ENCODE data around the gene TMOD1.

GRCh38 chr9:97563458-97564135, 62.1 kb downstream of the TMOD1 start:
- TF ChIP-seq CTCF (IDR thresholded peaks at IDR 0.05) (no peak), POLR2A (IDR thresholded peaks at IDR 0.05) (no peak)
